ENCODE data around the gene DYNC1I2.
"Not testable (repeated sequence)": the region's sequence is repeated elsewhere in the genome, so short reads cannot be mapped to it uniquely, and the experiment has no call there.

Gene DYNC1I2

GRCh38 chr2:171745806-171746205, 58.5 kb downstream of the DYNC1I2 start:
- DNase-seq (ENCODE audit: low read depth) = no peak
- no peak overlapping the region for H3K4me3 ChIP-seq (ENCODE audit: low read depth, low read length)
- no peak for TF ChIP-seq CTCF (IDR thresholded peaks at IDR 0.05; ENCODE audit: insufficient read depth, low read depth, low read length, missing control alignments)

GRCh38 chr2:171747371-171747770, 60.1 kb downstream of the DYNC1I2 start:
- TF ChIP-seq CTCF (IDR thresholded peaks at IDR 0.05; ENCODE audit: insufficient read depth, low read depth, low read length, missing control alignments) = no peak
- DNase-seq (ENCODE audit: low read depth) = no peak

GRCh38 chr2:171754254-171754939, 67.1 kb downstream of the DYNC1I2 start:
- no peak for DNase-seq (ENCODE audit: low read depth)
- no peak overlapping the region for H3K4me3 ChIP-seq (ENCODE audit: low read depth, low read length)
- TF ChIP-seq CTCF (IDR thresholded peaks at IDR 0.05; ENCODE audit: insufficient read depth, low read depth, low read length, missing control alignments) = no peak

More at GRCh38 chr2:171747371-171747770, 60.1 kb downstream of the DYNC1I2 start:
- H3K4me3 ChIP-seq (ENCODE audit: low read depth, low read length) = no peak overlapping the region

- H3K4me3 ChIP-seq (ENCODE audit: low read depth, low read length); DNase-seq (ENCODE audit: low read depth): not testable (repeated sequence)
These were observed 71.5 kb downstream of the DYNC1I2 start for GRCh38 chr2:171758762-171759161.

GRCh38 chr2:171761176-171761575, 73.9 kb downstream of the DYNC1I2 start:
- not testable (repeated sequence) for DNase-seq (ENCODE audit: low read depth); H3K4me3 ChIP-seq (ENCODE audit: low read depth, low read length)

- H3K4me3 ChIP-seq (ENCODE audit: low read depth, low read length) = no peak overlapping the region
- DNase-seq (ENCODE audit: low read depth) = no peak
- no peak for TF ChIP-seq CTCF (IDR thresholded peaks at IDR 0.05; ENCODE audit: insufficient read depth, low read depth, low read length, missing control alignments)
These were observed 75.8 kb downstream of the DYNC1I2 start for GRCh38 chr2:171762879-171763573.

- H3K4me3 ChIP-seq (ENCODE audit: low read depth, low read length) = no peak overlapping the region
- no peak for DNase-seq (ENCODE audit: low read depth)
- no peak for TF ChIP-seq CTCF (IDR thresholded peaks at IDR 0.05; ENCODE audit: insufficient read depth, low read depth, low read length, missing control alignments)
These were observed 76.3 kb downstream of the DYNC1I2 start for GRCh38 chr2:171763602-171764001.

- no peak overlapping the region for H3K4me3 ChIP-seq (ENCODE audit: low read depth, low read length)
- DNase-seq (ENCODE audit: low read depth) = no peak
- TF ChIP-seq CTCF (IDR thresholded peaks at IDR 0.05; ENCODE audit: insufficient read depth, low read depth, low read length, missing control alignments) = no peak
These were observed 84.2 kb downstream of the DYNC1I2 start for GRCh38 chr2:171771463-171771862.

Data from GM12865 (cell line).